GM19099 (cell line): ENCODE measurements around the gene ZNF529.

Experiments used
- POLR2A ChIP-seq: IDR thresholded peaks from 3 replicates; pipeline ENCODE4 v1.6.1; 2011; ENCODE audit warnings: low read depth; ENCODE audit not compliant: insufficient read length; ENCODE audit errors: extremely low read depth

Gene ZNF529

DNA sequence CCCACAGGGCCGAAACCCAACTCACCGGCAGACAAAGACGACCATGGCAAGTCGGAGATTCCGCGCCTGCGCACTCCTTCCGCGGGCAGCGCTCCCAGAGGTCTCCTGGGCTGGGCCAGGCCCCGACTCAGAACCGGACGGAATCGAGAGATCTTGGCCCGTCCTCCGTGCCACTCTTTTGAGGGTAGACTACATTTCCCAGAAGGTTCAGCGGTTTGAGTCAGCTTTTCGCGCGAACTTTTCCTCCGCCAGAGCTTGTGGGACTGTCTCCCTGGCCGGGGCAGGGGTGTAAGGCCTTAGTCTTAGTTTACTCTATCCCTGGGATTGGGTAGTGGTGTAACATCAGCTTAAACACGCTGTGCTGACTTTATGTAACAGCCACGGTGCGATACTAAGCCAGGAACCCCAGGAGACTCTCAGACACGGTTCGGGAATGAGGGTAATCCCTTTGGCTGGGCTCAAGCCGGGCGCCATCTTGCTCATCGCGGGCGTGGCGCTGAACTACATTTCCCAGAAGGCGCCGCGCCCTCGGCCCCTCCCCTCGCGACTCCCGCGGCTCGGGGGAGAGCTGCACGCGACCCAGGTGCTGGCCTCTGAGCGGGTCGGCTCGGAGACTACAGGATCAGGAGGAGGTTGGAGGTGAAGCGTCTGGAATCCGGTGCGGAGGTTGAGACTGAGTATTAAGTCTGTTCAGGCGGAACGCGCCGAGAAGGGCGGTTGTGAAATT is 44.7 kb downstream of the ZNF529 start, which contains the start of gene ZNF260:
Gene ZNF260 (minus strand): TSS at position 78 of the 727 bp plus-strand sequence. CDS start 13,033 bp downstream, outside the sequence.
- TF ChIP-seq POLR2A: peak; percentile 81

DNA sequence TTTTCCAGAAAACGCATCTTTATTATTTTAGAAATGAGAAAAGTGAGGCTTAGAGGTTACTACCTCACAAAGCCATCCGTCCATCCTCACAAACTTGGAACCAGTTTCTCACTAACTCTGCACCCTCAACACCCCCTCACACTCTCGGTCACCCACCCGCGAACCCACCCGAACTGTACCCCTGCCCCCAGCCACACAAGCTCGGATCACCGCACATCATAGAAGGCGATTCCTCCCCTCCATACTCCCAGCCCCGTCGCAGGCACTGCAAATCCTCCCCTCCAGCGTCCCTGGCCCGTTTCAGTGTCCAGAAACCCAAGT is 45.3 kb downstream of the ZNF529 start:
- no peak for TF ChIP-seq POLR2A

DNA sequence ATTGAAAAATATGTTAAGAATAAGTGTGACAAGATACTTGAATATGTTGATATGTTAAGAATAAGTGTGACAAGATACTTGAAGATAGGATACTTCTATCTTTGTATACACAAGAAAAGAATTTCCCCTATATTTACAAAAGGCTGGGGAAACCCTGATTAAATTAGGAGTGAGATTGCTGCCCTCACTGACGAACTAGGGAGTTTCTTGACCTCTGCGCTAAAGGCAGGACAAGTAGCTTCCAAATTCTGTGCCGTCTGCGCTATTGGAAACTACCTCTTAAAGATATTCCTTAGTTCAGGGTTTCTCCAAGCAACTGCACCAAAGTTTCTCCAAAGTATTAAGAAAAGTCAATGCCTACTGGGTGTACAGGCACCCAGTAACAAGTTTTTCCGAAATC is 45.8 kb downstream of the ZNF529 start:
- no peak for TF ChIP-seq POLR2A

DNA sequence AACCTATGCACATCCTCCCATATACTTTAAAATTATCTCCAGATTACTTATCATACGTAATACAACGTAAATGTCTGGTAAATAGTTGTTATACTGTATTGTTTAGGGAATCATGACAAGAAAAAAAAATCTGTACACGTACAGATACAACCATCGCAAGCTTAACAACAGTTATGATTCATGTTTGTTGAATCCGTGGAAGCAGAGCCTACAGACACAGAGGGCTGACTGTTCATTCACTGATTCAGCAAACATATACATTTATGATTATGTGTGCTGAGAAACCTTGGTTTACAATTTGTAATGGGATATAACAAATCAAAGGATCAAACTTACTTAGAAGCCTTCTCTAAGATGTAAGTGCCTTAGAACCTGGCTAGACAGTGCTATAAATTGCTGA is 46.5 kb downstream of the ZNF529 start:
- no peak for TF ChIP-seq POLR2A

DNA sequence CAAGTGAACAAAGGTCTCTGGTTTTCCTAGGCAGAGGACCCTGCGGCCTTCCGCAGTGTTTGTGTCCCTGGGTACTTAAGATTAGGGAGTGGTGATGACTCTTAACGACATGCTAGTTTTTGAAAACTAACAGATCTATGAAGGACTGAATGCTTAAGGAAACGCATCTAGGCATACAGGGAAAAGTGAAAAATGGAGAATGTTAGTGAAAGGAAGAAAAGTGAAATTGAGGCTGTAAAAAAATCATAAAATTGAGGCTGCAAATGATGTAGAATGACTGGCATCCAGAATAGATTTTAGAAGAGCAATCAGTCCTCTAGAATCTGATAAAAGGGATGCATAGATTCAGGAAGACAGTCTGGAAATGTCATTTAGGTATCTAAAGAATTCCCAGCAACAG is 48.5 kb downstream of the ZNF529 start:
- no peak for TF ChIP-seq POLR2A

DNA sequence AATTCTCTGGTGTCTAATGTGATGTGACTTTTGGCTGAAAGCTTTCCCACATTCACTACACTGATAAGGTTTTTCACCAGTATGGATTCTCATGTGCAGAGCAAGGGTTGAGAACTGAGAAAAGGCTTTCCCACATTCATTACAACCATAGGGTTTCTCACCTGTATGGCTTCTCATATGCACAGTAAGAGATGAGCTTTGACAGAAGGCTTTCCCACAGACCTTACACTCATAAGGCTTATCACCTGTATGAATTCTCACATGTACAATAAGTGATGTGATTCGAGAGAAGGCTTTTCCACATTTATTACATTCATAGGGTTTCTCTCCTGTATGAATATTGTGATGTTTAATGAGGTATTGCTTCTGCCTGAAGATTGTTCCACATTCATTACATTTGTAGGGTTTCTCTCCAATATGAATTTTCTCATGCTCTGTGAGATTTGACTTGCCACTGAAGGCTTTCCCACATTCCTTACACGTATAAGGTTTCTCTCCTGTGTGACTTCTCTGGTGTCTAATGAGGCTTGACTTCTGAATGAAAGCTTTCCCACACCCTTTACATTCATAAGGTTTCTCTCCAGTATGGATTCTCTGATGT is 59.0 kb downstream of the ZNF529 start:
- TF ChIP-seq POLR2A: no peak

DNA sequence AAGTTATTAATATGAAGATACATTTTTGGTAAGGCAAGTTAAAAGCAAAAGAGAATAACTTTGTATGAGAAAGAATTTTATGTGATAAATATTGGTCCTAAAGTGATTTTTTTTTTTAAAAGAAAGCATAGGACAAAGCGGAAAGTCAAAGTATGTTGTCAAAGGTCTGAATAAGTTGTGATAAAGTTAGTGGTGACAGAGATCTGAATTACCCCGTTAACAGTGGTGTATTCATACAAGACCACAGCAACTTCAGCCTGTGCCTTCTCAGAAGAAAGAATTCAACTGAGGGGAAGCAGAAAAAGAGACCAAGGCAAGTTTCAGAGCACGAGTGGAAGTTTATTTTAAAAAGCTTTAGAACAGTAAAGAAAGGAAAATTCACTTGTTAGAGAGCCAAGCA is 64.8 kb downstream of the ZNF529 start:
- TF ChIP-seq POLR2A: no peak

DNA sequence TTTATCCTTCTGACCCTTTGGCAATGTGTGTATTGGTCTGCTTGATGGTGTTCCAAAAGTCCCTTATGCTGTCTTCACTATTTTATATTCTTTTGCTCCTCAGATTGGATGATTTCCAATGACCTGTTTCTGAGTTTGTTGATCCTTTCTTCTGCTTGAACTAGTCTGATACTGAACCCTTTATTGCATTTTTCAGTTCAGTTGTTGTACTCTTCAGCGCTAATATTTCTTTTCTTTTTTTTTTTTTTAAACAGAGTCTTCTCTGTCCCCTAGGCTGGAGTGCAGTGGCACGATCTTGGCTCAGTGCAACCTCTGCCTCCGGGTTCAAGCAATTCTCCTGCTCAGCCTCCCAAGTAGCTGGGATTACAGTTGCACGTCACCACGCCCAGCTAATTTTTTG is 71.1 kb downstream of the ZNF529 start:
- TF ChIP-seq POLR2A: no peak

DNA sequence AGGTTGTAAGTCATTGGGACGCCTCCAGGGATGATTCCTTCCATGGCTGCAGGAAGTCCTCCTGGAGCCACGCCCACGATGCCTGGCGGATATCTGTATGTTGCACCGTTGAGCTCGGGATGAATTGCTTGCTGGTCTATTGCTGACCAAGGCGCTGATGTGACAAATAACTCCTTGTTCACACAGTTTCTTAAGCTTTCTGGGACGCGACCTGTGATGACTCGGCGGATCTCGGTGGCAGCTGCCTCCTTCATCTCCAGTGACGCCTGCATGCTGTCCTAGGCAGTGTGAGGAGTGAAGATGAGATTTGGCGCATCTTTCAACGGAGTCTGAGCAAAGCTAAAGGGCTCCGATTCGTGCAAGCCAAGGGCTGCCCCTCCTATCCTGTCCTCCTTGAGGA is 76.1 kb downstream of the ZNF529 start:
- TF ChIP-seq POLR2A: no peak
